ENCODE data around the gene CIZ1.

Gene CIZ1

GRCh38 chr9:128164307-128164885, 27.0 kb downstream of the CIZ1 start:
- H3K4me1 ChIP-seq (ENCODE audit: control insufficient read depth in 1 of 2, insufficient read depth in 2 of 2, low read length in 2 of 2), result peaks cover 4 to 12% of the 10 kb centered on the region in 2 donors
- no peaks in the 10 kb centered on the region for H3K9me3 ChIP-seq (ENCODE audit: control insufficient read depth in 1 of 2, low read length in 2 of 2)
- no peak overlapping the region for H3K4me3 ChIP-seq (ENCODE audit: low read depth in 1 of 2, low read length in 2 of 2)
- no peak overlapping the region for H3K27ac ChIP-seq (ENCODE audit: low read length)
- no peaks in the 10 kb centered on the region for H3K27me3 ChIP-seq (ENCODE audit: low read depth, low read length)
- H3K36me3 ChIP-seq (ENCODE audit: control insufficient read depth in 1 of 2, insufficient read depth in 2 of 2, low read length in 2 of 2), result peaks cover 40 to 63% of the 10 kb centered on the region in 2 donors

- Histone ChIP-seq H3K36me3 (ENCODE audit: control insufficient read depth in 1 of 2, insufficient read depth in 2 of 2, low read length in 2 of 2) (peaks cover 33 to 57% of the 10 kb centered on the region in 2 donors), H3K27me3 (ENCODE audit: low read depth, low read length) (no peaks in the 10 kb centered on the region)
These were observed 27.7 kb downstream of the CIZ1 start for GRCh38 chr9:128163523-128164306.

GRCh38 chr9:128163027-128163515, 28.3 kb downstream of the CIZ1 start:
- Histone ChIP-seq H3K27ac (ENCODE audit: low read length) (no peak overlapping the region), H3K9me3 (ENCODE audit: control insufficient read depth in 1 of 2, low read length in 2 of 2) (no peaks in the 10 kb centered on the region), H3K4me1 (ENCODE audit: control insufficient read depth in 1 of 2, insufficient read depth in 2 of 2, low read length in 2 of 2) (peaks cover 4 to 12% of the 10 kb centered on the region in 2 donors), H3K27me3 (ENCODE audit: low read depth, low read length) (no peaks in the 10 kb centered on the region), H3K36me3 (ENCODE audit: control insufficient read depth in 1 of 2, insufficient read depth in 2 of 2, low read length in 2 of 2) (peaks cover 29 to 52% of the 10 kb centered on the region in 2 donors), H3K4me3 (ENCODE audit: low read depth in 1 of 2, low read length in 2 of 2) (no peak overlapping the region)

More at GRCh38 chr9:128163523-128164306, 27.7 kb downstream of the CIZ1 start:
- Histone ChIP-seq H3K4me3 (ENCODE audit: low read depth in 1 of 2, low read length in 2 of 2) (no peak overlapping the region), H3K9me3 (ENCODE audit: control insufficient read depth in 1 of 2, low read length in 2 of 2) (no peaks in the 10 kb centered on the region), H3K4me1 (ENCODE audit: control insufficient read depth in 1 of 2, insufficient read depth in 2 of 2, low read length in 2 of 2) (peaks cover 4 to 12% of the 10 kb centered on the region in 2 donors), H3K27ac (ENCODE audit: low read length) (no peak overlapping the region)

DNA sequence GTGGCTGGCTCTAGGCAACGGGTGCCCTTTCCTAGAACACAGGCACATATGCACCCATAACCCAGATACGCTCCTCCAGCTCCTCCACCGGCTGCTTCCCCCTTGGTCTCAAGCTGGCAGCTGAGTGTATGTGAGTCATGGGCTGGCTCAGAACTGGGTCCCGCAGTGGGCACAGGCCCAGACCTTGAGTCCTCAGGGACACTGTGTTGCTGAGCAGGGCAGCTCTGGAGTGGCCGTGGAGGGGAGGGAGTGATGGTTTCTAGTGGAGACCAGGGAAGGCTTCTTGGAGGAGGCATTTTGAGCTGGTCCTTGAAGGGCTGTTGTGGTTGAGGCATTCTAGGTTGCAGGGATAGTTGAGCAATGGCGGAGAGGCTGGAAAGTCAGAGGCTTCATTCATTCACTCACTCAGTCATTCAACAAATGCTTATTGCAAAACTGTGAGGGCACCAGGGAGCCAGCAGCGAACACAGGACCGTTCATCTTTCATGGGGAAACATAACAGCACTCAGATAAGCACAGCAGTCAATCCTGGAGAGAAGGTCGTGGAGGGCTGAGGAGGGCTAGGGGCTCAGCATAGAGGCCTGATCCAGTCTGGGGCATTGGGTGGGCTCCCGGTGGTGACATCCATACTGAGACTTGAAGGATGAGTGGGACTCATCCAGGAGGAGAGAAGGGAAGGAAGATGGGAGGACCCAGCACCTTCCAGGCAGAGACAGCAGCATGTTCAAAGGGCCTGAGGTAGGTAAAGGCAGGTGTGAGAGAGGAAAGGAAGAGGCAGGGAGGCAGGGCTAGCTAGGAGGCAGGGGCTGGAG, 29.0 kb downstream of the CIZ1 start:
- Histone ChIP-seq H3K4me3 (ENCODE audit: low read depth in 1 of 2, low read length in 2 of 2) (no peak overlapping the region), H3K9me3 (ENCODE audit: control insufficient read depth in 1 of 2, low read length in 2 of 2) (no peaks in the 10 kb centered on the region), H3K27me3 (ENCODE audit: low read depth, low read length) (no peaks in the 10 kb centered on the region), H3K36me3 (ENCODE audit: control insufficient read depth in 1 of 2, insufficient read depth in 2 of 2, low read length in 2 of 2) (peaks cover 26 to 45% of the 10 kb centered on the region in 2 donors), H3K27ac (ENCODE audit: low read length) (no peak overlapping the region), H3K4me1 (ENCODE audit: control insufficient read depth in 1 of 2, insufficient read depth in 2 of 2, low read length in 2 of 2) (peaks cover 4 to 12% of the 10 kb centered on the region in 2 donors)

GRCh38 chr9:128161215-128161902, 30.0 kb downstream of the CIZ1 start:
- Histone ChIP-seq H3K9me3 (ENCODE audit: control insufficient read depth in 1 of 2, low read length in 2 of 2) (no peaks in the 10 kb centered on the region), H3K27ac (ENCODE audit: low read length) (no peak overlapping the region), H3K4me3 (ENCODE audit: low read depth in 1 of 2, low read length in 2 of 2) (peak overlapping the region; percentile 77)

GRCh38 chr9:128160603-128160987, 30.8 kb downstream of the CIZ1 start:
- Histone ChIP-seq H3K36me3 (ENCODE audit: control insufficient read depth in 1 of 2, insufficient read depth in 2 of 2, low read length in 2 of 2) (peaks cover 17 to 27% of the 10 kb centered on the region in 2 donors), H3K4me3 (ENCODE audit: low read depth in 1 of 2, low read length in 2 of 2) (peak overlapping the region; percentile 77), H3K27ac (ENCODE audit: low read length) (no peak overlapping the region)

More at GRCh38 chr9:128161215-128161902, 30.0 kb downstream of the CIZ1 start:
- peaks cover 17 to 35% of the 10 kb centered on the region in 2 donors for H3K36me3 ChIP-seq (ENCODE audit: control insufficient read depth in 1 of 2, insufficient read depth in 2 of 2, low read length in 2 of 2)
- H3K4me1 ChIP-seq (ENCODE audit: control insufficient read depth in 1 of 2, insufficient read depth in 2 of 2, low read length in 2 of 2), result peaks cover 4 to 12% of the 10 kb centered on the region in 2 donors
- H3K27me3 ChIP-seq (ENCODE audit: low read depth, low read length), result no peaks in the 10 kb centered on the region

DNA sequence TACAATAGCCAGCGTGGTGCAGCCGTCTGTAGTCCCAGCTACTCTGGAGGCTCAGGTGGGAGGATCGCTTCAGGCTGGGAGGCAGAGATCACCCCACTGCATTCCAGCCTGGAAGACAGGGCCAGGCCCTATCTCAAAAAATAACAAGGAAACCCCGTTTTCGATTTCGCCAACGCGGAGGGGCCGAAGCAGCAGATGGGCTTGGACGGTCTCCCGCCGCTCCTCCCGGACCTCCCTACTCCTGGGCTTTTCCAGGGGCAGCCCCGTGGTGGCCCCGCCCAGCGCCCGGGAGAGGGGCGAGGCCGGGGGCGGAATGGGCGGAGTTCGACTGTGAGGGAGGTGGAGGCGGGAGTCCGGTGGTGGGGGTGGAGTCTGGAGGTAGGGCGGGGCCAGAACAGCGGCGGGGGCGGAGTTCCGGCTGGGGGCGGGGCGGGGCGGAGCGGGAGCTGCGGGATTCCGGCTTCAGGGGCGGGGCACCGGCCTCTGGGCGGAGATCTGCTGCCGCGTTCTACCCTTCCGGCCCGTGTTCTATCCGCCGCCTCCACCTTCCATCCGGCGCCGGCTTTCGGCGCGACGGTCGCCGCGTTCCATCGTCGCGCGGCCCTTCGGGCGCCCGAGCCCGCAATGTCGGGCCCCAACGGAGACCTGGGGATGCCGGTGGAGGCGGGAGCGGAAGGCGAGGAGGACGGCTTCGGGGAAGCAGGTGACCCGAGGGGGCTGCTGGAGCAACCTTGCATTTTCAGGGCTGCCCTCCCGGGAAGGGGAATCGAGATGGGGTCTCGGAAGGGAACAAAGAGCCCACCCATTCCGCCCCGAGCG, 31.4 kb downstream of the CIZ1 start, which contains the start of gene BBLN:
Gene BBLN, plus strand, starts transcription at position 482 of the 819 bp plus-strand sequence. Its CDS starts 143 bp downstream, at position 625.
- H3K27ac ChIP-seq (ENCODE audit: low read length), result peak within 1 kb of the TSS; percentile 63

More at GRCh38 chr9:128160603-128160987, 30.8 kb downstream of the CIZ1 start:
- Histone ChIP-seq H3K27me3 (ENCODE audit: low read depth, low read length) (no peaks in the 10 kb centered on the region), H3K4me1 (ENCODE audit: control insufficient read depth in 1 of 2, insufficient read depth in 2 of 2, low read length in 2 of 2) (peaks cover 4 to 12% of the 10 kb centered on the region in 2 donors), H3K9me3 (ENCODE audit: control insufficient read depth in 1 of 2, low read length in 2 of 2) (no peaks in the 10 kb centered on the region)

GRCh38 chr9:128159522-128159783, 31.9 kb downstream of the CIZ1 start:
- Histone ChIP-seq H3K9me3 (ENCODE audit: control insufficient read depth in 1 of 2, low read length in 2 of 2) (no peaks in the 10 kb centered on the region), H3K27me3 (ENCODE audit: low read depth, low read length) (no peaks in the 10 kb centered on the region), H3K4me3 (ENCODE audit: low read depth in 1 of 2, low read length in 2 of 2) (peak overlapping the region; percentile 60 to 77), H3K4me1 (ENCODE audit: control insufficient read depth in 1 of 2, insufficient read depth in 2 of 2, low read length in 2 of 2) (peaks cover 4 to 12% of the 10 kb centered on the region in 2 donors), H3K36me3 (ENCODE audit: control insufficient read depth in 1 of 2, insufficient read depth in 2 of 2, low read length in 2 of 2) (peaks cover 17 to 22% of the 10 kb centered on the region in 2 donors), H3K27ac (ENCODE audit: low read length) (peak overlapping the region; percentile 63)

More for the DNA sequence above, 31.4 kb downstream of the CIZ1 start, which contains the start of gene BBLN:
- H3K27me3 ChIP-seq (ENCODE audit: low read depth, low read length), result no peaks in the 10 kb centered on the region
- peaks cover 17 to 26% of the 10 kb centered on the region in 2 donors for H3K36me3 ChIP-seq (ENCODE audit: control insufficient read depth in 1 of 2, insufficient read depth in 2 of 2, low read length in 2 of 2)
- H3K9me3 ChIP-seq (ENCODE audit: control insufficient read depth in 1 of 2, low read length in 2 of 2), result no peaks in the 10 kb centered on the region
- H3K4me3 ChIP-seq (ENCODE audit: low read depth in 1 of 2, low read length in 2 of 2), result peak within 1 kb of the TSS; percentile 77
- peaks cover 4 to 12% of the 10 kb centered on the region in 2 donors for H3K4me1 ChIP-seq (ENCODE audit: control insufficient read depth in 1 of 2, insufficient read depth in 2 of 2, low read length in 2 of 2)

GRCh38 chr9:128155736-128156500, 35.5 kb downstream of the CIZ1 start:
- H3K36me3 ChIP-seq (ENCODE audit: control insufficient read depth in 1 of 2, insufficient read depth in 2 of 2, low read length in 2 of 2), result no peaks in the 10 kb centered on the region
- H3K27ac ChIP-seq (ENCODE audit: low read length), result no peak overlapping the region
- no peaks in the 10 kb centered on the region for H3K27me3 ChIP-seq (ENCODE audit: low read depth, low read length)
- H3K9me3 ChIP-seq (ENCODE audit: control insufficient read depth in 1 of 2, low read length in 2 of 2), result no peaks in the 10 kb centered on the region
- H3K4me3 ChIP-seq (ENCODE audit: low read depth in 1 of 2, low read length in 2 of 2), result no peak overlapping the region
- H3K4me1 ChIP-seq (ENCODE audit: control insufficient read depth in 1 of 2, insufficient read depth in 2 of 2, low read length in 2 of 2), result peaks cover 2 to 7% of the 10 kb centered on the region in 2 donors
